ENCODE data around the gene APCDD1L.

The APCDD1L gene

GRCh38 chr20:58444746-58445255 lies 70.4 kb downstream of the APCDD1L start:
- no peak for DNase-seq (ENCODE audit: low spot score)
- no peak for TF ChIP-seq CTCF (IDR thresholded peaks at IDR 0.05; ENCODE audit: extremely low read depth, missing control alignments)

- TF ChIP-seq CTCF (IDR thresholded peaks at IDR 0.05; ENCODE audit: extremely low read depth, missing control alignments), result no peak
- DNase-seq (ENCODE audit: low spot score), result no peak
Measured at GRCh38 chr20:58441723-58442122, 73.5 kb downstream of the APCDD1L start.

- no peak for DNase-seq (ENCODE audit: low spot score)
- TF ChIP-seq CTCF (IDR thresholded peaks at IDR 0.05; ENCODE audit: extremely low read depth, missing control alignments), result no peak
Measured at GRCh38 chr20:58440021-58440767, 75.0 kb downstream of the APCDD1L start.

- no peak for DNase-seq (ENCODE audit: low spot score)
- no peak for TF ChIP-seq CTCF (IDR thresholded peaks at IDR 0.05; ENCODE audit: extremely low read depth, missing control alignments)
Measured at GRCh38 chr20:58438970-58439808, 76.0 kb downstream of the APCDD1L start.

- TF ChIP-seq CTCF (IDR thresholded peaks at IDR 0.05; ENCODE audit: extremely low read depth, missing control alignments), result no peak
- no peak for DNase-seq (ENCODE audit: low spot score)
Measured at GRCh38 chr20:58436868-58437645, 78.1 kb downstream of the APCDD1L start.

- no peak for DNase-seq (ENCODE audit: low spot score)
- TF ChIP-seq CTCF (IDR thresholded peaks at IDR 0.05; ENCODE audit: extremely low read depth, missing control alignments), result no peak
Measured at GRCh38 chr20:58435237-58435636, 80.0 kb downstream of the APCDD1L start.

Data from GM20000 (cell line).